Natural killer cell (primary cell): ENCODE data around the gene KIF16B. TPM values are rescaled to one million over a fixed set of nuclear protein-coding genes. Genes with fewer than 3 reads are reported as not detected.

Experiments
- ATAC-seq, 3 donors: fragments of 150-1000 bp in 2 of 3; fragments of 200-7000 bp in 1 of 3; cut with Tn5 transposase; 1 replicate in 1 of 3; 2 replicates in 2 of 3; pipeline ENCODE4 v1.10.0; 2021; ENCODE audit warnings: mild to moderate bottlenecking in 2 of 3, moderate library complexity in 2 of 3
- DNase-seq, 2 donors: peaks; one replicate each; pipeline versions ENCODE4 v3.0.0 to v3.0.0-alpha.2; 2013 to 2021; ENCODE audit warnings: mixed read lengths in 1 of 2
- H3K27ac ChIP-seq: one replicate; pipeline ENCODE4 v1.5.1; 2013; ENCODE audit warnings: mild to moderate bottlenecking, low read length
- H3K27me3 ChIP-seq: one replicate; pipeline ENCODE4 v1.6.1; 2013; ENCODE audit warnings: low read length; ENCODE audit not compliant: control insufficient read depth, insufficient read depth
- H3K36me3 ChIP-seq: one replicate; pipeline ENCODE4 v1.6.1; 2013; ENCODE audit warnings: low read length; ENCODE audit not compliant: control insufficient read depth, insufficient read depth
- H3K4me1 ChIP-seq: one replicate; pipeline ENCODE4 v1.6.1; 2013; ENCODE audit warnings: low read length; ENCODE audit not compliant: control insufficient read depth, insufficient read depth
- H3K4me3 ChIP-seq: one replicate; pipeline ENCODE4 v1.5.1; 2013; ENCODE audit warnings: low read length
- H3K9me3 ChIP-seq: one replicate; pipeline ENCODE4 v1.6.1; 2013; ENCODE audit warnings: low read length; ENCODE audit not compliant: control insufficient read depth, insufficient read depth
- H3K27ac Mint-ChIP-seq, 2 donors: one replicate each; pipeline ENCODE4 v1.8.0; 2022; ENCODE audit warnings: mild to moderate bottlenecking in 2 of 2, mixed read lengths in 2 of 2, moderate library complexity in 1 of 2
- H3K27me3 Mint-ChIP-seq, 2 donors: one replicate each; pipeline ENCODE4 v1.8.0; 2022; ENCODE audit warnings: low read depth in 2 of 2, mixed read lengths in 2 of 2
- H3K36me3 Mint-ChIP-seq: one replicate; pipeline ENCODE4 v1.8.0; 2022; ENCODE audit warnings: mixed read lengths
- H3K4me1 Mint-ChIP-seq, 2 donors: one replicate each; pipeline ENCODE4 v1.8.0; 2022; ENCODE audit warnings: mixed read lengths in 2 of 2
- H3K4me3 Mint-ChIP-seq: one replicate; pipeline ENCODE4 v1.8.0; 2022; ENCODE audit warnings: mild to moderate bottlenecking, moderate library complexity, mixed read lengths
- H3K9me3 Mint-ChIP-seq, 2 donors: one replicate each; pipeline ENCODE4 v1.8.0; 2022; ENCODE audit warnings: mixed read lengths in 2 of 2
- WGBS: methylation state at CpG from one replicate; pipeline ENCODE4 v1.1.7; 2013; ENCODE audit warnings: missing lambda C conversion rate; ENCODE audit not compliant: insufficient coverage; 5-methylcytosine and 5-hydroxymethylcytosine counted together
- intact Hi-C: fragments of 100-400 bp; cut with micrococcal nuclease; formaldehyde crosslinking; loops from one replicate; pipeline ENCODE4 v1.14.2; 2022
- total RNA-seq, 4 donors: library from RNA; stranded (reverse); fragments of 120-200 nt in 1 of 4; gene quantifications; one replicate each; pipeline versions ENCODE4 v1.2.3 to v1.2.4, GENCODE V29; 2013 to 2022
- TF ChIP-seq, protein P1 (sequence below): fragments of 200-600 bp; IDR thresholded peaks from one replicate; pipeline ENCODE4 v1.8.0; 2022; ENCODE audit warnings: antibody characterized with exemption

The KIF16B gene
- total RNA-seq, 3 donors from 2014 or later (not counting 1 experiment from before 2014, with no cell fraction given) = 3.9 to 11.8 (median 9.2) TPM

DNA sequence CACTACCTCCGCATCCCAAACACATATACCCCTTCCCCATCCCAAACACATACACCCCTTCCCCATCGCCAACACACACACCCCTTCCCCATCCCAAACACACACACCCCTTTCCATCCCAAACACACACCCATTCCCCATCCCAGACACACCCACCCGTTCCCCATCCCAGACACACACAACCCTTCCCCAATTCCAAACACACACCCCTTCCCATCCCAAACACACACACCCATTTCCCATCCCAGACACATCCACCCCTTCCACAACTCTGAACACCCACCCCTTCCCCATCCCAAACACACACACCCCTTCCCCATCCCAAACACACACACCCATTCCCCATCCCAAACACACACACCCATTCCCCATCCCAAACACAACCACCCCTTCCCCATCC is 314.5 kb downstream of the KIF16B start:
- H3K9me3 ChIP-seq = no peaks in the 10 kb centered on the region
- H3K27ac ChIP-seq = no peak overlapping the region
- Mint-ChIP-seq H3K27ac (no peak overlapping the region), H3K36me3 (no peaks in the 10 kb centered on the region), H3K4me1 (peaks cover 0 to 2% of the 10 kb centered on the region in 2 donors), H3K4me3 (no peak overlapping the region), H3K9me3 (no peaks in the 10 kb centered on the region), H3K27me3 (no peaks in the 10 kb centered on the region)
- DNase-seq (no peak), ATAC-seq (no peak)
- intact Hi-C loops = no loop called here
- H3K27me3 ChIP-seq = no peaks in the 10 kb centered on the region
- H3K4me1 ChIP-seq = no peaks in the 10 kb centered on the region
- 92% methylated on average over 3 of the region's 3 CpGs for WGBS
- H3K36me3 ChIP-seq = no peaks in the 10 kb centered on the region
- TF ChIP-seq, protein P1, sequence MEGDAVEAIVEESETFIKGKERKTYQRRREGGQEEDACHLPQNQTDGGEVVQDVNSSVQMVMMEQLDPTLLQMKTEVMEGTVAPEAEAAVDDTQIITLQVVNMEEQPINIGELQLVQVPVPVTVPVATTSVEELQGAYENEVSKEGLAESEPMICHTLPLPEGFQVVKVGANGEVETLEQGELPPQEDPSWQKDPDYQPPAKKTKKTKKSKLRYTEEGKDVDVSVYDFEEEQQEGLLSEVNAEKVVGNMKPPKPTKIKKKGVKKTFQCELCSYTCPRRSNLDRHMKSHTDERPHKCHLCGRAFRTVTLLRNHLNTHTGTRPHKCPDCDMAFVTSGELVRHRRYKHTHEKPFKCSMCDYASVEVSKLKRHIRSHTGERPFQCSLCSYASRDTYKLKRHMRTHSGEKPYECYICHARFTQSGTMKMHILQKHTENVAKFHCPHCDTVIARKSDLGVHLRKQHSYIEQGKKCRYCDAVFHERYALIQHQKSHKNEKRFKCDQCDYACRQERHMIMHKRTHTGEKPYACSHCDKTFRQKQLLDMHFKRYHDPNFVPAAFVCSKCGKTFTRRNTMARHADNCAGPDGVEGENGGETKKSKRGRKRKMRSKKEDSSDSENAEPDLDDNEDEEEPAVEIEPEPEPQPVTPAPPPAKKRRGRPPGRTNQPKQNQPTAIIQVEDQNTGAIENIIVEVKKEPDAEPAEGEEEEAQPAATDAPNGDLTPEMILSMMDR = no peak
- H3K4me3 ChIP-seq = no peak overlapping the region

DNA sequence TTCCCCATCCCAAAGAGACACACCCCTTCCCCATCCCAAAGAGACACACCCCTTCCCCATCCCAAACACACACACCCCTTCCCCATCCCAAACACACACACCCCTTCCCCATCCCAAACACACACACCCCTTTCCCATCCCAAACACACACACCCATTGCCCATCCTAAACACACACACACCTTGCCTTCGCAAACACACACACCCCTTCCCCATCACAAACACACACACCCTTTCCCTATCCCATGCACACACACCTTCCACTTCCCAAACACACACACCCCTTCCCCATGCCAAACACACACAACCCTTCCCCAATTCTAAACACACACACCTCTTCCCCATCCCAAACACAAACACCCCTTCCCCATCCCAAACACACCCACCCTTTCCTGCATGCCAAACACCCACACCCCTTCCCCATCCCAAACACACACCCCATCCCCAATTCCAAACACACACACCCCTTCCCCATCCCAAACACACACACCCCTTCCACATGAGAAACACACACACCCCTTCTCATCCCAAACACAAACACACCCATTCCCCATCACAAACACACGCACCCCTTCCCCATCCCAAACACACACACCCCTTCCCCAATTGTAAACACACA is 315.3 kb downstream of the KIF16B start:
- Mint-ChIP-seq H3K36me3 (no peaks in the 10 kb centered on the region), H3K4me1 (no peaks in the 10 kb centered on the region), H3K27ac (no peak overlapping the region), H3K4me3 (no peak overlapping the region), H3K27me3 (no peaks in the 10 kb centered on the region), H3K9me3 (no peaks in the 10 kb centered on the region)
- Histone ChIP-seq H3K9me3 (no peaks in the 10 kb centered on the region), H3K27me3 (no peaks in the 10 kb centered on the region), H3K4me3 (no peak overlapping the region), H3K36me3 (no peaks in the 10 kb centered on the region), H3K27ac (no peak overlapping the region), H3K4me1 (no peaks in the 10 kb centered on the region)
- TF ChIP-seq, protein P1 = no peak
- intact Hi-C loops = no loop called here
- WGBS = 84% methylated on average over 2 of the region's 2 CpGs
- ATAC-seq = no peak
- DNase-seq = no peak

- intact Hi-C loops = no loop called here
These were observed 316.2 kb downstream of the KIF16B start for GRCh38 chr20:16257021-16257420.

More at GRCh38 chr20:16257021-16257420, 316.2 kb downstream of the KIF16B start:
- TF ChIP-seq, protein P1 = no peak
- H3K4me1 Mint-ChIP-seq = no peaks in the 10 kb centered on the region
- Histone ChIP-seq H3K27ac (no peak overlapping the region), H3K4me3 (no peak overlapping the region), H3K4me1 (no peaks in the 10 kb centered on the region), H3K36me3 (no peaks in the 10 kb centered on the region), H3K9me3 (no peaks in the 10 kb centered on the region), H3K27me3 (no peaks in the 10 kb centered on the region)
- H3K4me3 Mint-ChIP-seq = no peak overlapping the region
- no peaks in the 10 kb centered on the region for H3K9me3 Mint-ChIP-seq
- 95% methylated on average over 7 of the region's 7 CpGs for WGBS
- no peak for DNase-seq
- H3K27ac Mint-ChIP-seq = no peak overlapping the region
- H3K27me3 Mint-ChIP-seq = no peaks in the 10 kb centered on the region
- ATAC-seq = no peak
- H3K36me3 Mint-ChIP-seq = no peaks in the 10 kb centered on the region
